C4-2B (cell line): ENCODE measurements around the gene MOCOS.

Experiments used
- H3K27ac ChIP-seq: fragments of 450-650 bp; 2 replicates; pipeline ENCODE4 v1.5.1; 2017
- CTCF ChIP-seq: fragments of 450-650 bp; conservative IDR thresholded peaks from 2 replicates; pipeline ENCODE4 v1.5.1; 2017; ENCODE audit warnings: mild to moderate bottlenecking
- ZFX ChIP-seq: fragments of 450-650 bp; IDR thresholded peaks from 2 replicates; pipeline ENCODE4 v1.6.1; 2017

Gene MOCOS

DNA sequence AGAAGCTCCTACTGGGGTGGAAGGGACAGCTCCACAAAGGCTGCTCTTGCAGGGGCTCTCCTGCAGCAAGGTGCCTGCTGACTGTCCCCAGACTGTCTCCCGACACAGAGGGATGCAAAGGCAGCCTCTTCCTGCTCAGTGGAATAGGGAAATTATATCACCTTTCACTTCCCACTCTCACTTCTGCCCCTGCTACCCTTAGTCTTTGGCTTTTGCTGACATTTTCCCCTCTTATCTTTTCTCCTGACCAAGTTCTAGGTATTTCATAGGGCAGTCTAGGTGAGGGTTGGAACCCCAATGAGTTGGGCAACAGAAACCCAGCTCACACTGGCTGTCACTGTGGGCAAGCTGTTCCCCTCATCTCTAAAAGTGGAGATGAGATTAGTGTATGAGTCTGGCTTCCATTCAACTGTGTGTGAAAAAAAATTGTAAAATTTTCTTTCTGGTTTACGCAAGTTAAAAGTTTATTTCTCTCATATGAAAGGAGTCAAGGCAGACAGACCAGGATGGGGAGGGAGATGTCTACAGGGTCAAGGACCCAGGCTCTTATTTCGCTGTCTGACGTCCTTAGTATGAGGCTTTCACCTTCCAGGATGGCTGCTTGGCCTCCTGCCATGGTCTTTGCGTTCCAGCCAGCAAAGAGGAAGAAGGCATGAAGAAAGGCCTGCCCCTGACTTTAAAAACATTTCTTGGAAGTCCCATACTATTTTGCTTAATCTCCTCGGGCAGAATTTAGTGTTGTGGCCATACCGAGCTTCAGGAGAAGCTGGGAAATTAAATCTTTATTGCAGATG, 7.5 kb upstream of the MOCOS start:
- no peak overlapping the region for H3K27ac ChIP-seq
- no peak for TF ChIP-seq CTCF
- no peak for TF ChIP-seq ZFX

DNA sequence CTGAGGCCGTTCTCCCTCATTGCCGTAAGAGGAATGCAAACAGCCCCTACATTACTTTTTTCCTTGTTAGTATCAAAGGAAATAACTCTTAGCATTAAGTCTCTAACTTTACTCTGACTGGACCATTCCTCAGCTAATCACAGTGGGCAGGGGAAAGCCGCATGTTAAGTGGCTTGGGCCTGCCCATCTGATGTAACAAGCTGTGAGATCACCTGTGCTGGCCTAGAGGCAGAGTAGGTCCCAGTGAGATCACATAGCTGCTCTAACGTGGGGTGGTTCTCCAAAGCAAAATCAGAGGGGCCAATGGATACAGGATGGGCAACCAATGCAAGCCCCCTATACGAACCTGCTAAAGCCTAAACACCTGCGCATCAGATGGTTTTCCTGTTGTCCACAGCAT, 5.9 kb upstream of the MOCOS start:
- no peak for TF ChIP-seq CTCF
- no peak for TF ChIP-seq ZFX
- no peak overlapping the region for H3K27ac ChIP-seq

GRCh38 chr18:36181898-36182506, 5.3 kb upstream of the MOCOS start:
- H3K27ac ChIP-seq, result no peak overlapping the region

GRCh38 chr18:36183033-36183432, 4.3 kb upstream of the MOCOS start:
- no peak for TF ChIP-seq CTCF
- no peak for TF ChIP-seq ZFX
- H3K27ac ChIP-seq, result no peak overlapping the region

More at GRCh38 chr18:36181898-36182506, 5.3 kb upstream of the MOCOS start:
- TF ChIP-seq ZFX (no peak), CTCF (no peak)

GRCh38 chr18:36183987-36184386, 3.3 kb upstream of the MOCOS start:
- TF ChIP-seq ZFX (no peak), CTCF (no peak)
- H3K27ac ChIP-seq, result no peak overlapping the region

DNA sequence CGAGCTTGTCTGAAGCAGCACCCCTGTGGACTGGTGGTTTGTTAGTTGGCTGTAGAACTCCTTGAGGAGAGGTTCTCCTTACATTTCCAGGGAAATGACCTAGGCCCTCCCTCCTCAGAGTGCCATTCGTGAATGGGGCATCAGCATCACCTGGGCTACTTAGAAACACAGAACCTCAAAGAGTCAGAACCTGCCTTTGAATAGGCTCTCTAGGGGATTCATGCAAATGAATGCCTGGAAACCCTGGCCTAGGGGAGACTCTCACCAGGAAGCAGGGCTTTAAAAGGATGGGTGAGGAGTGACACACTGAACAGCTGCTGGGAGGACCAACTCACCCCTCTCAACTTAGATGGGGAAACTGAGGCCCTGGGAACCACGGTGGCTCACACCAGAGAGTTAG, 2.1 kb upstream of the MOCOS start:
- no peak for TF ChIP-seq ZFX

DNA sequence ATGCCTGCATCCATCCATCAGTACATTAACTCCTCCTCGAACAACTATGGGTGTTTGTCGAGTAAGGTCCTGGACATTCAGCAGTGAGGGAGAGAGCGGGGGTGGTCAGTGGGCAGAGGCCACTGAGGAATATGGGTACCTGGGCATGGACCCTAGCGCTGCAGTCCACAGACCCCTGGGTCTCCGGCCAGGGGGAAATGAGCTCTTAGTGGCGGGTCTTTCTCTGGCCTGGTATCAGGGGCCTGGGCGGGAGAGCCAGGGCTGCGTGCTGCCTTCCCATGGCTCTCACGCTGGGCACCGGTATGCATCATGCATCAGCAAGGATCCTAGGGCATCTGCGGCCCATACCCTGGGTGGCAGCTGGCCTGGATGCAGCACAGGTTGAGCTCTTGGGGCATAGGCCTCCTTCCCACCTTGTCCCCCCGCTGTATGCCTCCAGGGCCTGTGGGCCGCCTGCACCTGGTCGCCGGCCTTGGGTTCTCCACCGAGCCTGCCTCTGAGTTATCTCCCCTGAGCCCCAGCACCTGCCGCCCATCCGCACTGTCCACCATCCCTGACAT, 1.3 kb upstream of the MOCOS start:
- no peak overlapping the region for H3K27ac ChIP-seq
- TF ChIP-seq ZFX, result no peak
- no peak for TF ChIP-seq CTCF

More for the DNA sequence above, 2.1 kb upstream of the MOCOS start:
- no peak overlapping the region for H3K27ac ChIP-seq
